ENCODE data around the gene PCGF5. TPM values are rescaled to one million over a fixed set of nuclear protein-coding genes. Genes with fewer than 3 reads are reported as not detected.
A peak's percentile ranks its signal among the peaks of the same experiment; 100 is the strongest.
"Not testable (repeated sequence)": the region's sequence is repeated elsewhere in the genome, so short reads cannot be mapped to it uniquely, and the experiment has no call there.

The PCGF5 gene
- total RNA-seq, 6 donors from 2014 or later: 20.9 to 66.6 (median 37.4) TPM

DNA sequence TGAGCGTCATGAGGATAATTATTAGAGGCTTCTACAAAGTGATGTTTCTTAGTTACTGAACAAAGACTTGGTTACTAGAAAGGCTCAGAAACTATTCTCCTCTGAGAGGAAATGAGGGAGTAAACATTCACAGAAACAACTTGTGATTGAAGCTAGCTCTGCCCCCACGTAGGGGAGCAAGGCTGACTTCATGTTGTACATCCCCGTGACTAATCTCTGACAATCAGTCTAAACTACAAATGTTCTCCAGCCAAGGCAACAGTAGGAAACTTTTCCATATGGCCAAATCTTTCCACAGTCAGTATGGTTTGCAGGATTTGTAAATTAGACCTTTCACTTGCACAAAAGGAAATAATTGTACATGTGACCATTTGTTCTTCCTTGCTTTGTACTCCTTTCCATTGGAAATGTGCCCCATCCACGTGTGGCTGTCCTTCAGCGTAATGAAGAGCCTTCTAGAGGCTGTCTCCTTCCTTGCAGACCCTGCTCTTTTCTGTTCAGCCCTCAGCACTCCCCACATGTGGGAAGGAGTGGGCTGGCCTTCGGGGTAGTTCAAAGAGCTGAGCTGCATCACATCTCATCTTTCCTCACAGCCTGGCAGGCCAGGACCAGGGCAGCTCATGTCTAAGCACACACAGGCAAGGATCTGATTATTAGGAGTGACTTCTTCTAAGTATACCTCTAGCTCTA lies 93.5 kb downstream of the PCGF5 start:
- Histone ChIP-seq H3K4me3 (no peak overlapping the region), H3K9me3 (no peaks in the 10 kb centered on the region), H3K27me3 (no peaks in the 10 kb centered on the region), H3K4me1 (peaks cover 0 to 12% (median 0%) of the 10 kb centered on the region in 4 donors), H3K27ac (peak overlapping the region in 1 of 4 donors; percentile 42), H3K36me3 (no peaks in the 10 kb centered on the region)
- 51 to 58% methylated on average over 6 of the region's 6 CpGs for WGBS, 2 donors
- ATAC-seq (ENCODE audit: low FRiP score in 2 of 2) (peak in 1 of 2 donors; percentile 35), DNase-seq (no peak)
- TF ChIP-seq EP300 (IDR thresholded peaks at IDR 0.05) (no peak), POLR2AphosphoS5 (IDR thresholded peaks at IDR 0.05) (no peak), POLR2A (IDR thresholded peaks at IDR 0.05) (no peak)
- TF ChIP-seq, protein P1, sequence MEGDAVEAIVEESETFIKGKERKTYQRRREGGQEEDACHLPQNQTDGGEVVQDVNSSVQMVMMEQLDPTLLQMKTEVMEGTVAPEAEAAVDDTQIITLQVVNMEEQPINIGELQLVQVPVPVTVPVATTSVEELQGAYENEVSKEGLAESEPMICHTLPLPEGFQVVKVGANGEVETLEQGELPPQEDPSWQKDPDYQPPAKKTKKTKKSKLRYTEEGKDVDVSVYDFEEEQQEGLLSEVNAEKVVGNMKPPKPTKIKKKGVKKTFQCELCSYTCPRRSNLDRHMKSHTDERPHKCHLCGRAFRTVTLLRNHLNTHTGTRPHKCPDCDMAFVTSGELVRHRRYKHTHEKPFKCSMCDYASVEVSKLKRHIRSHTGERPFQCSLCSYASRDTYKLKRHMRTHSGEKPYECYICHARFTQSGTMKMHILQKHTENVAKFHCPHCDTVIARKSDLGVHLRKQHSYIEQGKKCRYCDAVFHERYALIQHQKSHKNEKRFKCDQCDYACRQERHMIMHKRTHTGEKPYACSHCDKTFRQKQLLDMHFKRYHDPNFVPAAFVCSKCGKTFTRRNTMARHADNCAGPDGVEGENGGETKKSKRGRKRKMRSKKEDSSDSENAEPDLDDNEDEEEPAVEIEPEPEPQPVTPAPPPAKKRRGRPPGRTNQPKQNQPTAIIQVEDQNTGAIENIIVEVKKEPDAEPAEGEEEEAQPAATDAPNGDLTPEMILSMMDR (IDR thresholded peaks at IDR 0.05): no peak

DNA sequence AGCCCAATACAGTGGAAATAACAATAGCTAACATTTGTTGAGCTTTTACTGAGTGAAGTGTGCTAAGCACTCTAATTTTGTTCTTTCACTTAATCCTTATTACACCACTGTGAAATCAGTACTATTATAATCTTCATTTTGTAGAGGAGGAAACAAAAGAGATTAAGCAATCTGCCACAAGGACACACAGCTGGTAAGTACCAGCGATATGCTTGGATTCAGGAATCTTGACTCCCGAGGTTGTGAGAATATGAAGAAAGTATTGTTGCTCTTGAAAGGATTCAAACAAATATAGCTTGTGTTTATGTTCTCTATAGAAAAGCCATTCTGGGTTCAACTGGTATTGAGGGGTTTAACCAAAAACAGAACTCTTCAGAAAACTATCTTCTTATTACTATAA lies 96.0 kb downstream of the PCGF5 start:
- H3K36me3 ChIP-seq: no peaks in the 10 kb centered on the region
- H3K4me3 ChIP-seq: no peak overlapping the region
- DNase-seq (no peak), ATAC-seq (ENCODE audit: low FRiP score in 2 of 2) (no peak)
- WGBS, 2 donors: 57 to 58% methylated on average over 2 of the region's 2 CpGs
- H3K4me1 ChIP-seq: peaks cover 0 to 12% (median 0%) of the 10 kb centered on the region in 4 donors
- H3K27me3 ChIP-seq: no peaks in the 10 kb centered on the region
- H3K9me3 ChIP-seq: no peaks in the 10 kb centered on the region
- H3K27ac ChIP-seq: no peak overlapping the region
- TF ChIP-seq EP300 (IDR thresholded peaks at IDR 0.05) (no peak), POLR2A (IDR thresholded peaks at IDR 0.05) (no peak), POLR2AphosphoS5 (IDR thresholded peaks at IDR 0.05) (no peak)
- TF ChIP-seq, protein P1 (IDR thresholded peaks at IDR 0.05): no peak

DNA sequence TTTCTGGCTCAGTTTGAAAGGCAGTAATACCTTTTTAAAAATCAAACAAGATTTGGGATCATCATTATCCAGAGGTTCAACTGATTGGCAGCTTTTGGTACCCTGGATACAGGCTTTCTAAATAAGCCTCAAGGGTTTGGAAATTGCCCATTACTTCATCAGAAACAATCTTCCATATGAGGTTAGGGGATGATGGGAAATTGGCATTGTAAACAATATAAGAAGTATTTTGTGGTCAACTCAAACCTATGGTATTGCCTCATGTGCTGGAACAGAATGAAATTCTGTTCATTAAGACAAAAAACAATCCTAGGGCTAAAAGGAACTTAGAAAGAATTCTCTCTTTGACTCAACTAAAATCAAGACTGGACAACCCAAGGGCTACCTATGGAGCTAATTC lies 97.1 kb downstream of the PCGF5 start:
- H3K27me3 ChIP-seq: no peaks in the 10 kb centered on the region
- no peak for TF ChIP-seq POLR2AphosphoS5 (IDR thresholded peaks at IDR 0.05)
- TF ChIP-seq EP300 (IDR thresholded peaks at IDR 0.05): no peak
- no peak for TF ChIP-seq POLR2A (IDR thresholded peaks at IDR 0.05)
- H3K27ac ChIP-seq: no peak overlapping the region
- H3K36me3 ChIP-seq: no peaks in the 10 kb centered on the region
- H3K4me1 ChIP-seq: peaks cover 0 to 12% (median 0%) of the 10 kb centered on the region in 4 donors
- ATAC-seq (ENCODE audit: low FRiP score in 2 of 2): no peak
- no peak overlapping the region for H3K4me3 ChIP-seq
- H3K9me3 ChIP-seq: no peaks in the 10 kb centered on the region
- no peak for DNase-seq

DNA sequence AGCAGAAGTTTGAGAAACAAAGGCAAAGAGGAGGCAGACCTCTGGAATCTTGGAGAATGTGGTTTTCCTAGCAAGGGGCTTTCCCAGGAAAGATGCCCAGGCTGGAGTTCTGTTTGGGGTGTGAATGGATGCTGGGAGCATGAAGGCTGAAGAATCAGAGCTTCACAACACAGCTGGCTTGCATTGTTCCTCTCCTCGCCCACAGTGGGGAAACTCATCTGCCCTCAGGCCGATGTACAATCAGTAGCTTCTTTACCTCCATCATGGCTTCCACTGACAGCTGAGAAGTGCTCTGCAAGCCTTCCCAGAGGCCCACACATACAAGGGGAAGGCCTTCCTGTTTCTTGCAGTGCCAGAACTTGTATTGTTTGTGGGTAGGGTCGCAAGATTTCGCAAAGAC lies 98.9 kb downstream of the PCGF5 start:
- no peak for TF ChIP-seq POLR2AphosphoS5 (IDR thresholded peaks at IDR 0.05)
- no peak for TF ChIP-seq POLR2A (IDR thresholded peaks at IDR 0.05)
- TF ChIP-seq EP300 (IDR thresholded peaks at IDR 0.05): no peak
- TF ChIP-seq, protein P1 (IDR thresholded peaks at IDR 0.05): no peak
- ATAC-seq (ENCODE audit: low FRiP score in 2 of 2) (no peak), DNase-seq (no peak)
- Histone ChIP-seq H3K27me3 (no peaks in the 10 kb centered on the region), H3K27ac (no peak overlapping the region), H3K36me3 (no peaks in the 10 kb centered on the region), H3K4me3 (no peak overlapping the region), H3K4me1 (peaks cover 0 to 3% (median 0%) of the 10 kb centered on the region in 4 donors), H3K9me3 (no peaks in the 10 kb centered on the region)
- 90 to 92% methylated on average over 4 of the region's 4 CpGs for WGBS, 2 donors

DNA sequence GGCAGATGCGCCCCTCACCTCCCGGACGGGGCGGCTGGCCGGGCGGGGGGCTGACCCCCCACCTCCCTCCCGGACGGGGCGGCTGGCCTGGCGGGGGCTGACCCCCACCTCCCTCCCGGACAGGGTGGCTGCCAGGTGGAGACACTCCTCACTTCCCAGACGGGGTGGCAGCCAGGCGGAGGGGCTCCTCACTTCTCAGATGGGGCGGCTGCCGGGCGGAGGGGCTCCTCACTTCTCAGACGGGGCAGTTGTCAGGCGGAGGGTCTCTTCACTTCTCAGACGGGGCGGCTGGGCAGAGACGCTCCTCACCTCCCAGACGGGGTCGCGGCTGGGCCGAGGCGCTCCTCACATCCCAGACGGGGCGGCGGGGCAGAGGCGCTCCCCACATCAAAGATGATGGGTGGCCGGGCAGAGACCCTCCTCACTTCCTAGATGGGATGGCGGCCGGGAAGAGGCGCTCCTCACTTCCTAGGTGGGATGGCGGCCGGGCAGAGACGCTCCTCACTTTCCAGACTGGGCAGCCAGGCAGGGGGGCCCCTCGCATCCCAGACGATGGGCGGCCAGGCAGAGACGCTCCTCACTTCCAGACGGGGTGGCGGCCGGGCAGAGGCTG lies 102.9 kb downstream of the PCGF5 start:
- 96% methylated on average over 33 of the region's 44 CpGs; no CpG with 5 or more reads in 1 of the 2 donors for WGBS, 2 donors
- ATAC-seq (ENCODE audit: low FRiP score in 2 of 2): not testable (repeated sequence)

More for the DNA sequence above, 102.9 kb downstream of the PCGF5 start:
- H3K27me3 ChIP-seq, H3K9me3 ChIP-seq, H3K27ac ChIP-seq, H3K4me3 ChIP-seq, H3K36me3 ChIP-seq, H3K4me1 ChIP-seq: not testable (repeated sequence)
- DNase-seq: peak in 1 of 2 donors; percentile 65
